ENCODE measurements around the gene XYLT1.

DNA sequence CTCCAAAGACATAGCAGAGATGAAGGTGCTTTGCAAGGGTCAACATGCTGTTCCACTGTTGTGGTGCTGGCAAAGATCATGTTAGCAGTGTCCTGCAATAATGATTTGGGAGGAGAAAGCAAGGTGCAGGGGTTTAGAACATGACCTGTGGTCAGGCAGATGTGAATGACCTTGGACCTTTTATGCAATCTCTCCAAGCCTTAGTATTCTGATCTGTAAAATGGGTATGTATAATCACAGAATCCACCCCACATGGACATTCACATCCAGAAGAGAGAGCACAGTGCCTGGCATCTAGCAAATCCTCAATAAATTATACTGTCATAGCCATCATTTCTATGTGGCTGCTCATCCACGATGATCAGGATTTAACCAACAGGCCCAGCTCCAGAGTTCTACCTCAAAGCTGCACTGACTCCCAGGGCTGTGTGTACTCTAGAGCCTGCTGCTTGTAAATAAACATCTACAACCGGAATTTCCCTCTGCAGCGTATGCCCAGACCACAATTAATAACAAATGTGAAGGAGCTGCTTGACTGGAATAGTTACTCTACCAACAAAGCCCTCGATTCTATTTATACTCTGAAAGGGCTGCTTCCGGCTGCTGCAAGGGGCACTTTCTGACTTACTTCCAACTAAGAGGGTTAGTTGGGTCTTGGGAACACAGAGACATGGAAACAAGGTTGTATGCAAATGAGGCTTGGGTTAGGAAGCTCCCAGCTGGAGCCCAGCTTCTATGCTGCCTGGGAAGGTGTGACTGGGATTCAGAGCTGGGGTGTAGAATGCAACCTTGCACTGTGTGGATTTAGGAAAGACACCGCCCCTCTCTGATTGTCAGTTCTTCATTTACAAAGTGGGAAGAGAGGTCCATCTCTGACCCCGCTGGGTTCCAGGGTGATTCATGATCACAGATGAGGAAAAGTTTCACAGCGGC lies 265.2 kb downstream of the XYLT1 start:
- TF ChIP-seq, protein P1, sequence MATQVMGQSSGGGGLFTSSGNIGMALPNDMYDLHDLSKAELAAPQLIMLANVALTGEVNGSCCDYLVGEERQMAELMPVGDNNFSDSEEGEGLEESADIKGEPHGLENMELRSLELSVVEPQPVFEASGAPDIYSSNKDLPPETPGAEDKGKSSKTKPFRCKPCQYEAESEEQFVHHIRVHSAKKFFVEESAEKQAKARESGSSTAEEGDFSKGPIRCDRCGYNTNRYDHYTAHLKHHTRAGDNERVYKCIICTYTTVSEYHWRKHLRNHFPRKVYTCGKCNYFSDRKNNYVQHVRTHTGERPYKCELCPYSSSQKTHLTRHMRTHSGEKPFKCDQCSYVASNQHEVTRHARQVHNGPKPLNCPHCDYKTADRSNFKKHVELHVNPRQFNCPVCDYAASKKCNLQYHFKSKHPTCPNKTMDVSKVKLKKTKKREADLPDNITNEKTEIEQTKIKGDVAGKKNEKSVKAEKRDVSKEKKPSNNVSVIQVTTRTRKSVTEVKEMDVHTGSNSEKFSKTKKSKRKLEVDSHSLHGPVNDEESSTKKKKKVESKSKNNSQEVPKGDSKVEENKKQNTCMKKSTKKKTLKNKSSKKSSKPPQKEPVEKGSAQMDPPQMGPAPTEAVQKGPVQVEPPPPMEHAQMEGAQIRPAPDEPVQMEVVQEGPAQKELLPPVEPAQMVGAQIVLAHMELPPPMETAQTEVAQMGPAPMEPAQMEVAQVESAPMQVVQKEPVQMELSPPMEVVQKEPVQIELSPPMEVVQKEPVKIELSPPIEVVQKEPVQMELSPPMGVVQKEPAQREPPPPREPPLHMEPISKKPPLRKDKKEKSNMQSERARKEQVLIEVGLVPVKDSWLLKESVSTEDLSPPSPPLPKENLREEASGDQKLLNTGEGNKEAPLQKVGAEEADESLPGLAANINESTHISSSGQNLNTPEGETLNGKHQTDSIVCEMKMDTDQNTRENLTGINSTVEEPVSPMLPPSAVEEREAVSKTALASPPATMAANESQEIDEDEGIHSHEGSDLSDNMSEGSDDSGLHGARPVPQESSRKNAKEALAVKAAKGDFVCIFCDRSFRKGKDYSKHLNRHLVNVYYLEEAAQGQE (IDR thresholded peaks at IDR 0.05; ENCODE audit: low read depth) = no peak
- TF ChIP-seq, protein P2, sequence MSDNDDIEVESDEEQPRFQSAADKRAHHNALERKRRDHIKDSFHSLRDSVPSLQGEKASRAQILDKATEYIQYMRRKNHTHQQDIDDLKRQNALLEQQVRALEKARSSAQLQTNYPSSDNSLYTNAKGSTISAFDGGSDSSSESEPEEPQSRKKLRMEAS (IDR thresholded peaks at IDR 0.05) = no peak
- no peak for TF ChIP-seq TAF1 (IDR thresholded peaks at IDR 0.05; ENCODE audit: low read depth)
- no peak for TF ChIP-seq CREB1 (IDR thresholded peaks at IDR 0.05; ENCODE audit: low read depth)
- no peak for TF ChIP-seq RAD21 (IDR thresholded peaks at IDR 0.05; ENCODE audit: low read depth)
- TF ChIP-seq YY1 (IDR thresholded peaks at IDR 0.05; ENCODE audit: low read depth) = no peak
- TF ChIP-seq EP300 (IDR thresholded peaks at IDR 0.05; ENCODE audit: borderline replicate concordance) = no peak

Measured in Ishikawa (cell line).